Suprapubic skin (tissue), 4 donors: ENCODE measurements around the gene MOSMO.

Experiments used
- CTCF ChIP-seq, 2 donors: fragments of 200-600 bp in 1 of 2; fragments of 450-650 bp in 1 of 2; sonication (generic) in 1 of 2; IDR thresholded peaks; one replicate each; pipeline ENCODE4 v1.5.1; 2016 to 2019; ENCODE audit warnings: antibody characterized with exemption in 2 of 2, mild to moderate bottlenecking in 1 of 2, moderate library complexity in 1 of 2
- EP300 ChIP-seq: sonication (generic); formaldehyde crosslinking; IDR thresholded peaks from one replicate; pipeline ENCODE4 v1.6.1; 2017; ENCODE audit warnings: antibody characterized with exemption
- POLR2A ChIP-seq, 2 donors: fragments of 450-650 bp; IDR thresholded peaks; one replicate each; pipeline ENCODE4 v1.6.1; 2017; ENCODE audit warnings: antibody characterized with exemption in 2 of 2, mild to moderate bottlenecking in 2 of 2, moderate library complexity in 2 of 2
- POLR2AphosphoS5 ChIP-seq, 3 donors: sonication (generic); formaldehyde crosslinking; IDR thresholded peaks; one replicate each; pipeline ENCODE4 v1.6.1; 2017; ENCODE audit warnings: antibody characterized with exemption in 3 of 3

GRCh38 chr16:21989133-21989532 is 18.8 kb upstream of the MOSMO start:
- TF ChIP-seq CTCF (IDR thresholded peaks at IDR 0.05) (no peak), POLR2A (IDR thresholded peaks at IDR 0.05) (no peak), EP300 (no peak), POLR2AphosphoS5 (IDR thresholded peaks at IDR 0.05) (no peak)
